HG03469 (cell line): ENCODE data around the gene IFNAR1.
"Not testable (repeated sequence)": the region's sequence is repeated elsewhere in the genome, so short reads cannot be mapped to it uniquely, and the experiment has no call there.

Source experiments
- ATAC-seq: cut with Tn5 transposase; IDR thresholded peaks from one replicate; pipeline ENCODE4 v1.9.1; 2021; ENCODE audit warnings: mild to moderate bottlenecking, moderate library complexity, moderate number of reproducible peaks; ENCODE audit not compliant: unreplicated experiment

The IFNAR1 gene

GRCh38 chr21:33339135-33339534, 14.4 kb downstream of the IFNAR1 start:
- ATAC-seq, result no peak

GRCh38 chr21:33339918-33340317, 15.1 kb downstream of the IFNAR1 start:
- ATAC-seq, result no peak

- ATAC-seq, result no peak
Observed at GRCh38 chr21:33345751-33346238, 21.0 kb downstream of the IFNAR1 start.

- no peak for ATAC-seq
Observed at GRCh38 chr21:33348706-33349105, 23.9 kb downstream of the IFNAR1 start.

GRCh38 chr21:33350676-33351075, 25.9 kb downstream of the IFNAR1 start:
- ATAC-seq, result no peak

- no peak for ATAC-seq
Observed at GRCh38 chr21:33355355-33355754, 30.6 kb downstream of the IFNAR1 start.

GRCh38 chr21:33355996-33356395, 31.2 kb downstream of the IFNAR1 start:
- ATAC-seq, result no peak

- ATAC-seq, result no peak
Observed at GRCh38 chr21:33357177-33357576, 32.4 kb downstream of the IFNAR1 start.

GRCh38 chr21:33359446-33359845, 34.7 kb downstream of the IFNAR1 start:
- no peak for ATAC-seq

- ATAC-seq, result no peak
Observed at GRCh38 chr21:33360281-33360680, 35.5 kb downstream of the IFNAR1 start.

GRCh38 chr21:33360881-33361602, 36.3 kb downstream of the IFNAR1 start:
- no peak for ATAC-seq

GRCh38 chr21:33362044-33362555, 37.3 kb downstream of the IFNAR1 start:
- no peak for ATAC-seq

GRCh38 chr21:33363911-33364609, 39.3 kb downstream of the IFNAR1 start:
- not testable (repeated sequence) for ATAC-seq

- ATAC-seq, result no peak
Observed at GRCh38 chr21:33364830-33365229, 40.1 kb downstream of the IFNAR1 start.

GRCh38 chr21:33367309-33367973, 42.7 kb downstream of the IFNAR1 start:
- no peak for ATAC-seq

- no peak for ATAC-seq
Observed at GRCh38 chr21:33368124-33368523, 43.4 kb downstream of the IFNAR1 start.

- ATAC-seq, result no peak
Observed at GRCh38 chr21:33368576-33368975, 43.8 kb downstream of the IFNAR1 start.

- no peak for ATAC-seq
Observed at GRCh38 chr21:33369586-33369985, 44.8 kb downstream of the IFNAR1 start.

- ATAC-seq, result no peak
Observed at GRCh38 chr21:33370305-33370704, 45.5 kb downstream of the IFNAR1 start.

- no peak for ATAC-seq
Observed at GRCh38 chr21:33371366-33371765, 46.6 kb downstream of the IFNAR1 start.

- ATAC-seq, result no peak
Observed at GRCh38 chr21:33372582-33372981, 47.8 kb downstream of the IFNAR1 start.
